NCI-H69 (cell line): ENCODE results near the gene SDK2.

ENCODE experiments used
- DNase-seq: peaks from one replicate; lab custom pipeline; 2025; lab: John Stamatoyannopoulos, UW

The SDK2 gene

DNA sequence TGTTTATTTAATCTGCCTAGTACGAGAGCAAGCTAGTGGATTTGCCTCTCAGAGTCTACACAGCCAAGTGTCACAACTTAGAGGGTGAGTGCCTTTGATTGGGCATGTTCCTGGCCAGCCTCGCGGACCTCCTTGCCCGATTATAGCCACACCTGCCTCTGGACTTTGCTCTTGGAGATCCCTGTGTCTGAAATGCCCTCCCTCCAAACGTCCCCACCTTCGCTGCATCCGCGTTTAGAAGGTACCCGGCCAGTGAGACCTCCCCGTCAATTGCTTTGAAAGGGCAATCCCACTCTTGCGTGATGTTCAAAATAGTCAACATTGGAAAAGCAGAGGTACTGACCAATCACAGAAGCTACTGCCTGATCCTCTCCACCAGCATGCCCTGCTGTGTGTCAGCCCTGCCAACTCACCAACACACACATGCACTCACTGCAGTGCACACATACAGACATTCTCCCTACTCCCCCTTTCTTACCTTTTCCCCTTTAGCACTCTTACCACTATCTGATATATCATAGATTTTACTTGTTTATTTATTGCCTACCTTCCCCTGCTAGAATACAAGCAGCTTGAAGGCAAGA lies 6.5 kb upstream of the SDK2 start:
- DNase-seq: no peak

GRCh38 chr17:73650140-73650539 lies 5.9 kb upstream of the SDK2 start:
- DNase-seq: peak; percentile 47

DNA sequence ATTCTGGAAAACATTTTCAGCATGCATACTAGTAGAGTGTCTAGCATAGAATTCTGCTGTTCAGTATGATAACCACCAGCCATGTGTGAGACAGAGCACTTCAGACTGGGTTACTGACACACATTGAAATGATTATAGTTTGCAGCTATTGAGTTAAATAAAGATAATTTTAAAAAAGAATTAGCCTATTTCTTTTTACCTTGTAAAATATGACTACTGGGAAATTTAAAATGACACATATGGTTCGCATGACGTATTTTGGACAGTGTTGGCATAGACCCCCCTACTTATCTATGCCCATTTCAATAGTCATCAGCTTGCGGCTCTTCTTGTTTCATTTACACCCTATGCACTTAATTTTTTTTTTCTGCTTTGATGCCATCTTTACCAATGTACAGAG lies 4.7 kb upstream of the SDK2 start:
- no peak for DNase-seq

- no peak for DNase-seq
These were observed 4.2 kb upstream of the SDK2 start for GRCh38 chr17:73648543-73648820.

DNA sequence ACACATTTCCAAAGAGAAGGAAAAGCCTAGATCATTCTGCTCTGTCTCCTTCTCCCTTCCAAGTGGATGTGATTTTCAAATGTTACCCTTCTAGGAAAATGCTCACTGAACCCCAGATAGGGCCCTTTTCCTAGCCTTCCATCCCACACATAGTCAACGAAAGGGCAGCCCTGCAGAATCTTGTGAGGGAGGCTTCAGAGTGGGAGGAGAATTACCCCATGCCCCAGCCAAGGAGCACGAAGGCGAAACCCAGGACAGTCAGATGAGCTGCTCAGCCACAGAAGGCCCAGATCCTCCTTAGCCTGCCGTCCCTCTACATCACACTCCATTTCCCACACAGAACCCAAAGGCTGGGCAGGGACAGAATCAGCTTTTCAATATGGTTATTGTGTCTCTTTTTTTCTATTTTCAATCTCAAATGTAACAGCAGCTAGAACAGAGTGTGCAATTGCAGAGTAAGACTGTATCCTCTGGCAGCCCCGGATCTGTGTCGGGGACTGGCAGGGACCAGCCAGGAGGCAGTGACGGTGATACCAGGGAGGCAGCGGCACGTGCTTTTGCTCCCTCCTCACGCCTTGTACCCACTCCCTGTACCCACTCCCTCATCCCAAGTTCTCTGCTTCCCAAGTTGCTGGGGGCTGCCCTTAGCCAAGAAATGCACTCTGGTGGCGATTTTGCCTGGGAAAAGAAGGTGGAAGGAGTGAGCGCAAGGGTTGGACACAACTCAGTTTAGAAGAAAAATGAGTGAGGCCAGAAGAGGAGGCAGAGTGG lies 3.7 kb upstream of the SDK2 start:
- no peak for DNase-seq

GRCh38 chr17:73647301-73647695 lies 3.1 kb upstream of the SDK2 start:
- DNase-seq: peak; percentile 43

DNA sequence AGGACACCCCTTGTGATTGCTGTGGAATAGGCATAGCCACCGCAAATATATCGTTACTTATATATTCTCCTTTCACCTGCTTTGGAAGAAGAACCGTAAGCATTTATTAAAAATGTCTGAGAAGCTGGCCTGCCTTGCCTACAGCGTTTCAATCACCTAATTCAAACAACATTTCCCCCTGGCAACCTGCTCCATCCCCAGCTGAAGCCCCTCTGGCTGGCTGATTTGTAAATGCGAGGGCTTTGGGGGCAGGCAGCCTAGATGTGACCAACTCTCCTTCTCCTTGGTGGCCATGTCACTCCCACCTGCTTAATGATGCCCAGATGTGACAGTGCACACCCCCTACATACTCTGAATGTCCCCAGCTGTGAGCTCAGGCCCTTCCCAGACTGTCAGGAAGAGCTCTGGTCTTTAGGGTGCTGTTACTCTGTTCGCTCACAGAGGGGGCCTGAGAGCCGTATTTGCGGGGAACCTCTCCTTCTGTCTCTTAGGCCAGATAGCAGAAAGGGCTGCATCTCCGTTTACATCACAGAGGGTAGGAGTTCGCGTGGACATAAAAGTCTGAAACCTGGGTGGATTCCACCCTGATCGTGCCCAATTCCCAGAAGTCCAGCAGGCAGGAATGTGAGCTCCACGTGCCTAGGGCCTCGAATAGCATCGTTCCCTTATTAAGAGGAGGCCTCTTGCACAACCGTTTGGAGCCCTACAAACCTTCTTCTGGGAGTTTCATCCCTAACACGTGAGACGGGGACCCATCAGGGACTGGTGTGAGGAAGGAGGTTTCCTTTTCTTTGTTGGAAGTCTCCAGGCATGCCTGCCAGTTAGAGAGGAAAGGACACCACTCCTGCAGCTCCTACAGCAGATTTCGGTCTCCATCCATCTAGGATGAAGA lies 2.4 kb upstream of the SDK2 start:
- peak; percentile 10 for DNase-seq

- DNase-seq: peak; percentile 80
These were observed 1.0 kb upstream of the SDK2 start for GRCh38 chr17:73645050-73645871.

DNA sequence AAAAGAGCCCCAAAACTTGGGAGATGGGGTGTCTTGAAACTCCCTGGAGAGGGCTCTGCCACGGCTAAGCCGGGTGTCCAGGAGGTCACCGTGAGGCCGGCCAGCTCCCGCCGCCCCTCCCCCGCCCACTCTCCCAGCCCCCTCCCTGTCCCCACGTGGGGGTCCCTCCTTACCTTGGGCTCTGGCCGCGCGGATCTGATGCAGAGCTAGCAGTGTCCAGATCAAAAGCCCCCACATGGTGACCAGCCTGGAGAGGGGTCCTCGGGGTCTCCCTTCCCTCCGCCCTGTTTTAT lies 447 bp downstream of the SDK2 start:
- DNase-seq: no peak

DNA sequence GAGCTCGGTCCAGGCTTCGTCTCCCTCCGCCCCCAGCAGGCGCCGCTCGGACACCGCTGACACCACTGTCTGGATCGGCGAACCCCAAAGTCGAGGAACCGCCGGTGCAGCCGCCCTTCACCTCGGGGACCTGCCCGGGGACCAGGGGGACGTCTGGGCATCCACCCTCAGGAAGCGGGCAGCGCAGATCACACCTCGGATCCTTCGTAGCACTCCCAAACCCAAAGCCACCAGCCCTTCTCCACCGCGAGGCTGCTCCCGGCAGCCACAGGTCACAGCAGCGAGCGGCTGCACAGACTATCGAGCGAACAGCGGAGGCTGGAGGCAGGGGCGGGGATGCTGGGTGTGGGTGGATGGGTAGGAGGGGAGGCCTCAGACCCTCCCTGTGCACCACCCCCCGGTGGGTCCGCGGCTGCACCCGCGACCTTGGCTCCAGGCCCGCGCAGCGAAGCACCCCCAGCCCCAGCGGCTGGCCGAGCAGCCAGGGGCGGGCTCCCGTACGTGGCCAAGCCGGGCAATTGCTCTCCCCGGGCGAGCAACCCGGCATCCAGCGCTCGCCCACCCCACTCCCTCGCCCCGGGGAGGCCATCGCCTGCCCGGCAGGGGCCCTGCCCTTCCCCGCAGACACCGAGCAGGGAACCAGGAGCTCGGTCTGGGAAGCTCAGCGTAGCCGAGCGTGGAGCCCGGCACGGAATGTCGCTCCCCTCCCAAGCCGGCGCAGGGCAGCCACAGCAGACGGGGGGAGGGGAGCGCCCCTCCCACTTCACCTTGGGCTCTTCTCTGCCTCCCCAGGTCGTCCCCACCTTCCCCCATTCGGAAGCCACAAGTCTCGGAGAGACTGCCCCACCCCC lies 1.0 kb downstream of the SDK2 start:
- peak; percentile 65 for DNase-seq

DNA sequence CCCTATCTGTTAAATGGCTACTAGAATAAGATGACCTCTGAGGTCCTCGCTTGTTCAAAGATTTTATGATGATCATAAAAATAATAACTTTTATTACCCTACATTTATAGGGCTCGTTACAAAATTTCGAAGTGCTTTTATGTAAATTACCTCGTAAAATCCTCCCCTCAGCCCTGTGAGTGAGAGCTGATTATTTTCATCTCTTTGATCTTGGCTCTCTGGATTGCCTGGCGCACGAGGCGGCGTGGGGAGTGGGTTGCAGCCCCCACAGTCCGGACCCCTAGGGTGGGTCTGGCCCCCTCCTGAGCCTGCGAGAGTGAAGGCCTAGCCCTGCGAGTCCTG lies 1.6 kb downstream of the SDK2 start:
- DNase-seq: no peak

DNA sequence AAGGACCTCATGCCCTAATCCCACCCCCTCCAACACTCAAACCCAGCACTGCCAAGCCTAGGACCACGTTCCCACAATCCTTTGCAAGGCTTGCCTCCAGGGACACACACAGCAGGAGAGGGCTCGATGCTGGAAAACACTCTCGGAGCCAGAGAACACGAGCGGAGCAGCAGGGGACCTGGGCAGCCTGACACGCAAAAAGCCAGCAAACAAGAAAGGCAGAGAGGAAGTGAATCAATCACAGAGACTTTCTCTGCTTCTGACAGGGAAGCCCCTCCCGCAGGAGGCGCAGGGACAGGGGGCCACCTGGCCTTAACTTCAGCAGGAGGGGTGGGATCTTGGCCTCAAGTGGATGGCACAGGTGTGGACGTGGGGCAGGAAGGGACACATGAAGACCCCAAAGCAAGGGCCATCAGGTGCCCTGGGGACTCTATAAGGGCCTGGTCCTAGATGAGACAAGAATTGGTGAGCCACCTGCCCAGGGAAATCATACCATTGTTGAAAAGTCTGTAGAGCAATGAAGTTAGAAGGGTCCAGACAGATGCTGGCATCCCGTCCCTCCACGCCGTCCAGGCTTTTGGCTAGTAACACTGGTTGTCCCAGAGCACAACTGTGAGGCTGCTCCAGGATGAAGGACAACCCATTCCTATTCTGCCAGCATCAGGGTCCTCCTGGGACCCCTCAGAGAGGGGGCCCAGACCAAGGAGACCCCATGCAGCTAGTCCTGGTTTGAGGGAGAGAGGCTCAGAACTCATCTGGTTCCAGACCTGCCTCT lies 2.2 kb downstream of the SDK2 start:
- DNase-seq: peak; percentile 73

DNA sequence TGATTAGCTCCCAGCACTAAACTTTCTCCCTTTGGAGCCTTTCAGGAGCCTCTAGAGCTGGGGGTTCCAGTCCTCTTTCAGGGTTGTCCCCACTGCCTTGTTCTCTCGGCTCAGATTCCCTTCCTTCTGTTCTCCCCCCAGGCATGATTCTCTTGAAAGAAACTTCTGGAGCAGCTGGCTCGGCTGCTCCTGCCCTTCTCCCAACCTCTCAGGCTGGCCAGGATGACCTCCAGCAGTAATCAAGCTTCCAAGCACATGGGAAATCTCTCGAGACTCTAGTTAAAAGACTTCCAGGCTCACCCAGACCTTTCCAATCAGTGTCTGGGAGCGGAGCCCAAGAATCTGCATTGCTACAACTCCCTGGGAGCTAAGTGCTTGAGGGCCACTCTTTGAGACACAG lies 3.6 kb downstream of the SDK2 start:
- DNase-seq: peak; percentile 42

DNA sequence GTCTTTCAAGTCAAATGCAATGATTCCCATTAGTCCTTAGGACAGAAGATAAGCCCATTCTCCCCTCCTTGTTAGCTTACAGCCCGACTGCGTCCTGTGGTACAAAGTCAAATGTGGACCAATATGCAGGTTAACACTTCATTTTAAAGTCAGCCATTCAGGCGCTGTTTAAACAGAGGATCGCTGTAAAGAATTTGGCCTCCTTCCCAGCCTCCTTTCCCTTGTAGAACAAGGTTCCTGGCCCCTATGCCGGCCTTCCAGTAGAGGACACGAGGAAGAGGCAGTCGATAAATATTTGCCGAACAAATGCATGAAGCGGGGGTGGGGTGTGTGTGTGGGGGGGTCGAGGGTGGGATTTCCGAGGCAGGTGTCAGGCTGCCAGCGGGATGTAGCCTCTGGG lies 4.3 kb downstream of the SDK2 start:
- peak; percentile 83 for DNase-seq

DNA sequence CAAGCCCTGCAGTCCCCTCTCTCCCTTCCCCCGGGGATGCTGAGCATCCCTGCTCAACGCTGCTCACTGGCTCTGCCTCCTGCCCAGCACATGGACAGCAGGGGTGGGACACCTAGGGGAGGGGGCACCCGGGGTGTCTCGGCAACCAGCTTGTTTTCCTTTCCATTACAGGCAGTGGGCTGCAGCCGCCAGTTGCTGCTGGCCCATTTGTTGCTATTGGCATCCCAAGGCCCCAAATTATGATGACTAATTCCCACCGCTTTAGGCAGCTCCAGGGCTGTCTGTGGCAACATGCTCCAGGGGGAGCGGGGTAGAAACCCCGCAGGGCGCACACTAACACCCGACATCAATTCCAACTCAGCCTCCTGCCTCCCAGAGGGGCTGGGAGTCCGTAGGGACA lies 4.9 kb downstream of the SDK2 start:
- peak; percentile 59 for DNase-seq

DNA sequence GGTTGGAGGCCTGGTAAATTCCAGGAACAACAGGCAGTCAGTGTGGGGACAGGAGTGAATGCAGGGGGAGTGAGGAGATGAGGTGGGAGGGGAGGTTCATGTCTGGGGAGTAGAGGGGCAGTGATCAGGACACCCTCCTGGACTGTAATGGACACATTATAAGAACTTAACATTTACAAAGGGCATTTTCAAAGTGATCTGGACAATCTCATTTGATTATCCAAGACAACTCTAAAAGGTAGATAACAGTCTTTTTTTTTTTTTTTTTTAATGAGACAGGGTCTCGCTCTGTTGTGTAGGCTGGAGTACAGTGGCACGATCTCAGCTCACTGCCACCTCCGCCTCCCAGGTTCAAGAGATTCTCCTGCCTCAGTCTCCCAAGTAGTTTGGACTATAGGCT lies 5.7 kb downstream of the SDK2 start:
- DNase-seq: no peak

DNA sequence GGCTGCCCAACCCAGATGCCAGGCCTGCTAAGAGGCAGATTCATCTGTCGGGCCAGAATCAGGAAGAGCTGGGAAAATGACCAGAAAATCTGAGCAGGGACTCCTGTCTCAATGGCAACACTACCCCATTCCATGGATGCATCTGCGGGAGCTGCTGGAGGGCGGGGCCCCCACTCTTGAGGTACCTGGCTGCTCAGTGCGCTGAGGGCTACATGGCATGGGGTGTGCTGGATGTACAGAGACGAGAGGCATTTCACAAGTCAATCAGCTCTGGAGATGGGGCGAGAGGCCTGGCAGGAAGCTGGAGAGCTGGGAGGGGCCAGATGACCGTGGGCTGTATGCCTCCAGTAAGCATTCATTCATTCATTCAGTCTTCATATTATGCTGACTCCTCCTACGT lies 6.4 kb downstream of the SDK2 start:
- no peak for DNase-seq

DNA sequence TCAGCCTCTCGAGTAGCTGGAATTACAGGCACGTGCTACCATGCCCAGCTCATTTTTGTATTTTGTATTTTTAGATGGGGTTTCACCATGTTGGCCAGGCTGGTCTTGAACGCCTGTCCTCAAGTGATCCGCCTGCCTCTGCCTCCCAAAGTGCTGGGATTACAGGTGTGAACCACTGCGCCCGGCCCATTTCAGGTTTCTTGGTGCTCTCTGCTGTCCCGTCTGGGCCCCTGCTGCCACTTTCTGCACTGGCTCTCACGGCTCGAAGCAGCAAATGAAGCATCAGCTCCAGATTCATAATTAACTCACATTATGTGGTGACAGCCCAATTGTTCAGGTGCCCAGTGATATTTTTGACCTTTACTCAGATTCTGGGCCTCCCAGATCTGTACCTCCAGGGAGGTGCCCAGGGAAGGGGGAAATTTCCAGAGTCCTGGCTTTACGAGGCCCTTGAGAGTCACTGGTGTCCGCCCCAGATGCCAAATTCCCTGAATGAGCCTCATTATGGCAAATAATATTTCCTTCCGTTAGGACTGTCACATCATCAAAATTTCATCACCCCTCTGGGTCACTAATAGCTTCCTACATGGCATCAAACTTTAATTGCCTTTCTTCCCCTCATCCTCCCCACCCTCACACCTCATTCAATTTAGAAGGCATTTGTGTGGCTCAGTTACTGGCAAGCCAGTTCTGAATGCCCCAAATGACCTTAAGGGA lies 9.0 kb downstream of the SDK2 start:
- DNase-seq: no peak

GRCh38 chr17:73634629-73635028 lies 9.6 kb downstream of the SDK2 start:
- DNase-seq: peak; percentile 49

DNA sequence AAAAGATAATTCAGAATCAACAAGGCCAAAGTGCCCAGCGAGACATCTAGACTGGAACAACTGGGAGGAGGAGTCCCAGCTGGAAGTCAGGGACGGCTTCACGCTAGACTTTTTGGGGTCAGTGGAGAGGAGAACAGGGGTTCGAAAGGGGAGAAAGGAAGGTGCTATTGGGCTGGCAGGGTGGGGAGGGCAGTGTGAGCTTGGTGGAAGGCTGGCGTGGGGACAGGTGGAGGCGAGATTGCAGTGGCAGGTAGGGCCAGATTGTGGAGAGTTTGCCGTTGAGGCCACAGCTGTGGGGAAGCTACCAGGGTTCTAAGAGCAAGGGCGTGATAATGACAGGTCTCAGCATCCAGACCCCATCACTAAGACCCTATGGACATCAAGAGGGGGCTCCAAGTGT lies 10.5 kb downstream of the SDK2 start:
- DNase-seq: no peak
